WTC11 (cell line): Measurements from ENCODE around the gene BUD31. TPM values are rescaled to one million over a fixed set of nuclear protein-coding genes. Genes with fewer than 3 reads are reported as not detected.

Experiments
- ATAC-seq: fragments of 200-7000 bp; cut with Tn5 transposase; 2 replicates; pipeline ENCODE4 v1.10.0; 2021; ENCODE audit warnings: mild to moderate bottlenecking, moderate library complexity
- CTCF ChIA-PET: fragments of 300-600 bp; sonication (Branson Sonifier 250); formaldehyde crosslinking; loops from one replicate; lab custom pipeline; 2021; ENCODE audit warnings: antibody characterized with exemption; lab: Charles Lee
- POLR2A ChIA-PET: fragments of 350-600 bp; sonication (Branson Sonifier 250); formaldehyde crosslinking; loops from one replicate; lab custom pipeline; 2021; ENCODE audit warnings: antibody characterized with exemption; lab: Charles Lee
- DNase-seq: peaks from one replicate; pipeline ENCODE4 v3.0.0; 2021; ENCODE audit warnings: low spot score
- H3K27ac Mint-ChIP-seq: 2 replicates; pipeline ENCODE4 v1.8.0; 2021; ENCODE audit warnings: mixed read lengths
- H3K27me3 Mint-ChIP-seq: 2 replicates; pipeline ENCODE4 v1.8.0; 2021; ENCODE audit warnings: low read depth, mild to moderate bottlenecking, moderate library complexity, mixed read lengths
- H3K36me3 Mint-ChIP-seq: 2 replicates; pipeline ENCODE4 v1.8.0; 2021; ENCODE audit warnings: mixed read lengths
- H3K4me1 Mint-ChIP-seq: 2 replicates; pipeline ENCODE4 v1.8.0; 2022; ENCODE audit warnings: mixed read lengths
- H3K4me3 Mint-ChIP-seq: 2 replicates; pipeline ENCODE4 v1.8.0; 2021; ENCODE audit warnings: mild to moderate bottlenecking, moderate library complexity, mixed read lengths
- H3K9me3 Mint-ChIP-seq: 2 replicates; pipeline ENCODE4 v1.8.0; 2021; ENCODE audit warnings: mixed read lengths
- ARID4B ChIP-seq: sonication (generic); formaldehyde crosslinking; IDR thresholded peaks from 2 replicates; pipeline ENCODE4 v1.8.0; 2023; ENCODE audit warnings: missing genetic modification reagents, mild to moderate bottlenecking, borderline replicate concordance
- E2F1 ChIP-seq: sonication (generic); formaldehyde crosslinking; IDR thresholded peaks from 2 replicates; pipeline ENCODE4 v1.8.0; 2022; ENCODE audit warnings: mild to moderate bottlenecking, missing genetic modification reagents
- ELF4 ChIP-seq: sonication (generic); formaldehyde crosslinking; IDR thresholded peaks from 2 replicates; pipeline ENCODE4 v1.8.1; 2022; ENCODE audit warnings: low read depth, mild to moderate bottlenecking, moderate library complexity, missing genetic modification reagents
- FOXP1 ChIP-seq: sonication (generic); formaldehyde crosslinking; IDR thresholded peaks from 2 replicates; pipeline ENCODE4 v1.8.0; 2022; ENCODE audit warnings: missing genetic modification reagents, mild to moderate bottlenecking, moderate library complexity, borderline replicate concordance
- GRHL2 ChIP-seq: fragments of 250-450 bp; sonication (Bioruptor Pico); IDR thresholded peaks from 2 replicates; pipeline ENCODE4 v1.8.0; 2022; ENCODE audit warnings: mild to moderate bottlenecking, moderate library complexity; ENCODE audit not compliant: insufficient replicate concordance, severe bottlenecking
- MYBL2 ChIP-seq: sonication (generic); formaldehyde crosslinking; IDR thresholded peaks from 2 replicates; pipeline ENCODE4 v1.8.1; 2023; ENCODE audit warnings: mild to moderate bottlenecking, moderate library complexity, missing genetic modification reagents
- NFE2L1 ChIP-seq: sonication (generic); formaldehyde crosslinking; IDR thresholded peaks from 2 replicates; pipeline ENCODE4 v1.8.1; 2023; ENCODE audit warnings: missing genetic modification reagents
- NR1H2 ChIP-seq: sonication (generic); formaldehyde crosslinking; IDR thresholded peaks from 2 replicates; pipeline ENCODE4 v1.9.0; 2021; ENCODE audit warnings: mild to moderate bottlenecking, moderate library complexity, missing genetic modification reagents
- OVOL2 ChIP-seq: fragments of 250-450 bp; sonication (Bioruptor Pico); IDR thresholded peaks from 2 replicates; pipeline ENCODE4 v1.9.0; 2021; ENCODE audit warnings: mild to moderate bottlenecking, borderline replicate concordance
- RELA ChIP-seq: sonication (generic); formaldehyde crosslinking; IDR thresholded peaks from 2 replicates; pipeline ENCODE4 v1.8.1; 2022; ENCODE audit warnings: missing genetic modification reagents, mild to moderate bottlenecking, borderline replicate concordance
- TEAD1 ChIP-seq: sonication (generic); formaldehyde crosslinking; IDR thresholded peaks from 2 replicates; pipeline ENCODE4 v1.8.0; 2022; ENCODE audit warnings: mild to moderate bottlenecking, missing genetic modification reagents
- ZNF232 ChIP-seq: sonication (generic); formaldehyde crosslinking; IDR thresholded peaks from 2 replicates; pipeline ENCODE4 v1.8.0; 2022; ENCODE audit warnings: mild to moderate bottlenecking, missing genetic modification reagents
- ZNF263 ChIP-seq: sonication (generic); formaldehyde crosslinking; IDR thresholded peaks from 2 replicates; pipeline ENCODE4 v1.8.1; 2022; ENCODE audit warnings: low read depth, mild to moderate bottlenecking, moderate library complexity, missing genetic modification reagents
- total RNA-seq: library from RNA; stranded (reverse); gene quantifications from 3 replicates; pipeline ENCODE4 v1.2.3, GENCODE V29; 2021
- TF ChIP-seq, protein P1 (sequence below): sonication (generic); formaldehyde crosslinking; IDR thresholded peaks from 2 replicates; pipeline ENCODE4 v1.8.0; 2022; ENCODE audit warnings: mild to moderate bottlenecking, missing genetic modification reagents
- TF ChIP-seq, protein P2 (sequence below): sonication (generic); formaldehyde crosslinking; IDR thresholded peaks from 2 replicates; pipeline ENCODE4 v1.8.0; 2023; ENCODE audit warnings: mild to moderate bottlenecking, missing genetic modification reagents
- TF ChIP-seq, protein P3 (sequence below): sonication (generic); formaldehyde crosslinking; IDR thresholded peaks from 2 replicates; pipeline ENCODE4 v1.8.1; 2023; ENCODE audit warnings: mild to moderate bottlenecking, moderate library complexity, missing genetic modification reagents
- TF ChIP-seq, protein P4 (sequence below): sonication (generic); formaldehyde crosslinking; IDR thresholded peaks from 2 replicates; pipeline ENCODE4 v1.8.1; 2022; ENCODE audit warnings: low read depth, missing genetic modification reagents, borderline replicate concordance

Gene BUD31
- total RNA-seq, 1 experiment from 2014 or later, result 98.7 TPM

GRCh38 chr7:99449326-99449725 is 40.6 kb downstream of the BUD31 start:
- peaks cover 65% of the 10 kb centered on the region for H3K36me3 Mint-ChIP-seq

DNA sequence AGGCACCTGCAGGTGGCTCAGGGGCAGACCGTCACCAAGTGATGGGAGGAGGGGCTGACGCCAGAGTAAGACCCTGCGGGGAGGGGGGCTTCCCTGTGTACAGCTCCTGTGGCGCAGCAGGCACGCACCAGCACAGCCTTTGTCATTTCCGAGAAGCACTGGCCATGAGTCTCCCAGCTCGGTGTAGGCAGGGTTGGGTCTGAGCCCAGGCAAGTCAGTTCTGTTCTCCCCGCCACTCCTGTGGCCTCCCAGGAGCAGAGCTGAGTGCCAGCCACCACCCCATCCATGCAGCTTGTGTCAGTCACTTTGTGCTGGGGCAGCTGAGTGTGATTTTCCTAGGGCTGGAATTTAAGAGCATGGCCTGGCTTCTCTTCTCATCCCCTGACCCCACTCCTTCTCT is 43.2 kb downstream of the BUD31 start:
- H3K27ac Mint-ChIP-seq, result no peak overlapping the region
- no peaks in the 10 kb centered on the region for H3K9me3 Mint-ChIP-seq
- DNase-seq, result no peak
- CTCF ChIA-PET, result no interaction called here
- no peaks in the 10 kb centered on the region for H3K4me1 Mint-ChIP-seq
- TF ChIP-seq, protein P1, sequence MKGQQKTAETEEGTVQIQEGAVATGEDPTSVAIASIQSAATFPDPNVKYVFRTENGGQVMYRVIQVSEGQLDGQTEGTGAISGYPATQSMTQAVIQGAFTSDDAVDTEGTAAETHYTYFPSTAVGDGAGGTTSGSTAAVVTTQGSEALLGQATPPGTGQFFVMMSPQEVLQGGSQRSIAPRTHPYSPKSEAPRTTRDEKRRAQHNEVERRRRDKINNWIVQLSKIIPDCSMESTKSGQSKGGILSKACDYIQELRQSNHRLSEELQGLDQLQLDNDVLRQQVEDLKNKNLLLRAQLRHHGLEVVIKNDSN (CRISPR knock-in tag), result no peak
- TF ChIP-seq GRHL2 (CRISPR knock-in tag) (no peak), NFE2L1 (CRISPR knock-in tag) (no peak), ELF4 (CRISPR knock-in tag) (no peak), ARID4B (CRISPR knock-in tag) (no peak), OVOL2 (CRISPR knock-in tag) (no peak), MYBL2 (CRISPR knock-in tag) (no peak), NR1H2 (CRISPR knock-in tag) (no peak)
- TF ChIP-seq, protein P2, sequence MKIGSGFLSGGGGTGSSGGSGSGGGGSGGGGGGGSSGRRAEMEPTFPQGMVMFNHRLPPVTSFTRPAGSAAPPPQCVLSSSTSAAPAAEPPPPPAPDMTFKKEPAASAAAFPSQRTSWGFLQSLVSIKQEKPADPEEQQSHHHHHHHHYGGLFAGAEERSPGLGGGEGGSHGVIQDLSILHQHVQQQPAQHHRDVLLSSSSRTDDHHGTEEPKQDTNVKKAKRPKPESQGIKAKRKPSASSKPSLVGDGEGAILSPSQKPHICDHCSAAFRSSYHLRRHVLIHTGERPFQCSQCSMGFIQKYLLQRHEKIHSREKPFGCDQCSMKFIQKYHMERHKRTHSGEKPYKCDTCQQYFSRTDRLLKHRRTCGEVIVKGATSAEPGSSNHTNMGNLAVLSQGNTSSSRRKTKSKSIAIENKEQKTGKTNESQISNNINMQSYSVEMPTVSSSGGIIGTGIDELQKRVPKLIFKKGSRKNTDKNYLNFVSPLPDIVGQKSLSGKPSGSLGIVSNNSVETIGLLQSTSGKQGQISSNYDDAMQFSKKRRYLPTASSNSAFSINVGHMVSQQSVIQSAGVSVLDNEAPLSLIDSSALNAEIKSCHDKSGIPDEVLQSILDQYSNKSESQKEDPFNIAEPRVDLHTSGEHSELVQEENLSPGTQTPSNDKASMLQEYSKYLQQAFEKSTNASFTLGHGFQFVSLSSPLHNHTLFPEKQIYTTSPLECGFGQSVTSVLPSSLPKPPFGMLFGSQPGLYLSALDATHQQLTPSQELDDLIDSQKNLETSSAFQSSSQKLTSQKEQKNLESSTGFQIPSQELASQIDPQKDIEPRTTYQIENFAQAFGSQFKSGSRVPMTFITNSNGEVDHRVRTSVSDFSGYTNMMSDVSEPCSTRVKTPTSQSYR (CRISPR knock-in tag), result no peak
- no peaks in the 10 kb centered on the region for H3K27me3 Mint-ChIP-seq
- no peak for ATAC-seq
- POLR2A ChIA-PET, result no interaction called here
- no peak overlapping the region for H3K4me3 Mint-ChIP-seq
- H3K36me3 Mint-ChIP-seq, result peaks cover 56% of the 10 kb centered on the region

More at GRCh38 chr7:99449326-99449725, 40.6 kb downstream of the BUD31 start:
- no peak for ATAC-seq
- Mint-ChIP-seq H3K4me1 (no peaks in the 10 kb centered on the region), H3K27me3 (no peaks in the 10 kb centered on the region), H3K9me3 (no peaks in the 10 kb centered on the region), H3K4me3 (no peak overlapping the region), H3K27ac (peak overlapping the region; percentile 78)
- ChIA-PET POLR2A (no interaction called here), CTCF (no interaction called here)
- TF ChIP-seq FOXP1 (CRISPR knock-in tag), result no peak
- TF ChIP-seq RELA (CRISPR knock-in tag), result no peak
- TF ChIP-seq, protein P3, sequence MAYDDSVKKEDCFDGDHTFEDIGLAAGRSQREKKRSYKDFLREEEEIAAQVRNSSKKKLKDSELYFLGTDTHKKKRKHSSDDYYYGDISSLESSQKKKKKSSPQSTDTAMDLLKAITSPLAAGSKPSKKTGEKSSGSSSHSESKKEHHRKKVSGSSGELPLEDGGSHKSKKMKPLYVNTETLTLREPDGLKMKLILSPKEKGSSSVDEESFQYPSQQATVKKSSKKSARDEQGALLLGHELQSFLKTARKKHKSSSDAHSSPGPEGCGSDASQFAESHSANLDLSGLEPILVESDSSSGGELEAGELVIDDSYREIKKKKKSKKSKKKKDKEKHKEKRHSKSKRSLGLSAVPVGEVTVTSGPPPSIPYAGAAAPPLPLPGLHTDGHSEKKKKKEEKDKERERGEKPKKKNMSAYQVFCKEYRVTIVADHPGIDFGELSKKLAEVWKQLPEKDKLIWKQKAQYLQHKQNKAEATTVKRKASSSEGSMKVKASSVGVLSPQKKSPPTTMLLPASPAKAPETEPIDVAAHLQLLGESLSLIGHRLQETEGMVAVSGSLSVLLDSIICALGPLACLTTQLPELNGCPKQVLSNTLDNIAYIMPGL (CRISPR knock-in tag), result no peak
- TF ChIP-seq TEAD1 (CRISPR knock-in tag), result no peak
- TF ChIP-seq ZNF232 (CRISPR knock-in tag), result no peak
- TF ChIP-seq, protein P4, sequence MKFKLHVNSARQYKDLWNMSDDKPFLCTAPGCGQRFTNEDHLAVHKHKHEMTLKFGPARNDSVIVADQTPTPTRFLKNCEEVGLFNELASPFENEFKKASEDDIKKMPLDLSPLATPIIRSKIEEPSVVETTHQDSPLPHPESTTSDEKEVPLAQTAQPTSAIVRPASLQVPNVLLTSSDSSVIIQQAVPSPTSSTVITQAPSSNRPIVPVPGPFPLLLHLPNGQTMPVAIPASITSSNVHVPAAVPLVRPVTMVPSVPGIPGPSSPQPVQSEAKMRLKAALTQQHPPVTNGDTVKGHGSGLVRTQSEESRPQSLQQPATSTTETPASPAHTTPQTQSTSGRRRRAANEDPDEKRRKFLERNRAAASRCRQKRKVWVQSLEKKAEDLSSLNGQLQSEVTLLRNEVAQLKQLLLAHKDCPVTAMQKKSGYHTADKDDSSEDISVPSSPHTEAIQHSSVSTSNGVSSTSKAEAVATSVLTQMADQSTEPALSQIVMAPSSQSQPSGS (CRISPR knock-in tag), result no peak
- TF ChIP-seq ZNF263, result no peak
- TF ChIP-seq E2F1, result no peak
- no peak for DNase-seq
